ENCODE data around the gene SPTBN5. TPM values are rescaled to one million over a fixed set of nuclear protein-coding genes. Genes with fewer than 3 reads are reported as not detected.
A peak's percentile ranks its signal among the peaks of the same experiment; 100 is the strongest.

Gene SPTBN5
- total RNA-seq, 1 donor from 2014 or later: 4.2 TPM

DNA sequence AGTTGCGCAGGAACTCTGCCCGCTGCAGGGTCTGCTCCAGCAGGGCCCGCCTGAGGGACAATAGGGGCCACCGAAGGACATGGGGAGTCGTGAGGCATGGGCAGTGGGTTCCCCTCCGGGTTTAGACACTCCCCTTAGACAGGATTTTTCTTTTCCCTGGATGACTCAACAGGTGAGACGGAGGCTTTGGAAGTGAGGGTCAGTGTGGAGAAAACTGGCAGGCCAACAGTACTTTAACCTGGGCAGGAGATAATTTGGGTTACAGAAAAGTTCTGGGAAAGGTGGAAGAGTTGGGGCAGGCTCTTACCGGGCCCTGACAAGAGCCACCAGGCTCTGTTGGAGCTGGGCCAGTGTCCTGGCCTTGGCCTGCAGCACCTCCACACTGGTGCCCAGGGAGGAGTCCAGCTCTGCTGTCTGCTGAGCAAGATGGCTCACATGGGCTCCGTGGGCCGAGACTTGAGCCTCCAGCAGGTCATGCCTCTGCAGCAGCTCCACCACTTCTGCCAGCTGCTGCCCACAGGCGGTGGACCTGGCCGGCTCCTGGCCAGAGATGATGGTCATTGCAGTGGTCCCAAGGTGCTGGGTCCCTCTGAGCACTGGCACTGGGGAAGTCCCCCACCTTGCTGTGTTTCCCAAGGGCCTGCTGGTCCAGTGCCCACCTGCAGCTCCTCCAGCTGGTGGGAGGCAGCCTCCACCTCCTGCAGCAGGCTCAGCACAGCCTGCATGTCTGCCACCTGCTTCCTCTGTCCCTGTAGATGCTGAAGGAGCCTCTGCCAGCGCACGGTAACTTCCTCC, 11.0 kb downstream of the SPTBN5 start:
- peaks cover 9% of the 10 kb centered on the region for H3K4me1 Mint-ChIP-seq (ENCODE audit: unreplicated experiment)
- DNase-seq (ENCODE audit: extremely low spot score, unreplicated experiment): no peak
- no peak overlapping the region for H3K27ac Mint-ChIP-seq
- H3K9me3 Mint-ChIP-seq: no peaks in the 10 kb centered on the region
- no peaks in the 10 kb centered on the region for H3K36me3 Mint-ChIP-seq
- peaks cover 31% of the 10 kb centered on the region for H3K27me3 Mint-ChIP-seq
- H3K4me3 Mint-ChIP-seq: no peak overlapping the region
- TF ChIP-seq, protein P1, sequence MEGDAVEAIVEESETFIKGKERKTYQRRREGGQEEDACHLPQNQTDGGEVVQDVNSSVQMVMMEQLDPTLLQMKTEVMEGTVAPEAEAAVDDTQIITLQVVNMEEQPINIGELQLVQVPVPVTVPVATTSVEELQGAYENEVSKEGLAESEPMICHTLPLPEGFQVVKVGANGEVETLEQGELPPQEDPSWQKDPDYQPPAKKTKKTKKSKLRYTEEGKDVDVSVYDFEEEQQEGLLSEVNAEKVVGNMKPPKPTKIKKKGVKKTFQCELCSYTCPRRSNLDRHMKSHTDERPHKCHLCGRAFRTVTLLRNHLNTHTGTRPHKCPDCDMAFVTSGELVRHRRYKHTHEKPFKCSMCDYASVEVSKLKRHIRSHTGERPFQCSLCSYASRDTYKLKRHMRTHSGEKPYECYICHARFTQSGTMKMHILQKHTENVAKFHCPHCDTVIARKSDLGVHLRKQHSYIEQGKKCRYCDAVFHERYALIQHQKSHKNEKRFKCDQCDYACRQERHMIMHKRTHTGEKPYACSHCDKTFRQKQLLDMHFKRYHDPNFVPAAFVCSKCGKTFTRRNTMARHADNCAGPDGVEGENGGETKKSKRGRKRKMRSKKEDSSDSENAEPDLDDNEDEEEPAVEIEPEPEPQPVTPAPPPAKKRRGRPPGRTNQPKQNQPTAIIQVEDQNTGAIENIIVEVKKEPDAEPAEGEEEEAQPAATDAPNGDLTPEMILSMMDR (conservative IDR thresholded peaks at IDR 0.05): no peak

DNA sequence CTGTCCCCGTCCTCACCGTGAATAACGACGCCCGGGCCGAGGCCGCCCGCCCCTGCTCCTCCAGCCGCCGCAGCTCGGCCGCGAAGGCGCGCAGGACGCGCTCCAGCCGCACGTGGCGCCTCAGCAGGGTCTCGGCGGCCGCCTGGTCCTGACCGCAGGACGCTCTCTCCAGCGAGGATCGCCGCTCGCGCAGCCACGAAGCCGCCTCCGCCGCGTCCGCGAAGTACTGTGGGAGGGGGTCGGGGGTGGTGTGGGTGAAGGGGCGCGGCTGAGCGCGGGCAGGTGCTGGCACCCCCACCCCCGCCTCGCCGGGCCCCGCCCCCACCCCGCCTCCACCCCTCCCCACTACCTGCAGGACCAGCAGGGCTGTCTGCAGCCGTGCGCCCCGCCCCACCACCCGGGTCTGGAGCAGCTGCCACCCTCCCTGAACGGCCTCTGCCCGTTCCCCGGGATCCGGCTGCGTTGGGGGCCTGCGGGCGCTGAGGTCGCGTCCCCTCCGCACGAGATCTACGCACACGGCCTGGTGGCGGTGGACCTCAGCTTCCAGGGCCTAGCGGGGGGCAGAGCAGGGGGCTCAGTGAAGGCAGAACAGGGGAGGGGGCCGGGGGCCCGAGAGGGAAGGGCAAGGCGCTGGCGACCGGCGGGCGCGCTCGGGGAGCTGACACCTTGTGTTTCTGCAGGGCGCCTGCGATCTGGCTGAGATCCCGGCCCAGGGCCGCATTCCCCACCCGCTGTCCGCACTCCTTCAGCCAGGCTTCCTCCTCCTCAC, 11.7 kb downstream of the SPTBN5 start:
- no peaks in the 10 kb centered on the region for H3K9me3 Mint-ChIP-seq
- TF ChIP-seq, protein P1 (conservative IDR thresholded peaks at IDR 0.05): no peak
- DNase-seq (ENCODE audit: extremely low spot score, unreplicated experiment): no peak
- H3K27ac Mint-ChIP-seq: no peak overlapping the region
- peaks cover 9% of the 10 kb centered on the region for H3K4me1 Mint-ChIP-seq (ENCODE audit: unreplicated experiment)
- H3K36me3 Mint-ChIP-seq: no peaks in the 10 kb centered on the region
- peaks cover 31% of the 10 kb centered on the region for H3K27me3 Mint-ChIP-seq
- peak overlapping the region; percentile 49 for H3K4me3 Mint-ChIP-seq

DNA sequence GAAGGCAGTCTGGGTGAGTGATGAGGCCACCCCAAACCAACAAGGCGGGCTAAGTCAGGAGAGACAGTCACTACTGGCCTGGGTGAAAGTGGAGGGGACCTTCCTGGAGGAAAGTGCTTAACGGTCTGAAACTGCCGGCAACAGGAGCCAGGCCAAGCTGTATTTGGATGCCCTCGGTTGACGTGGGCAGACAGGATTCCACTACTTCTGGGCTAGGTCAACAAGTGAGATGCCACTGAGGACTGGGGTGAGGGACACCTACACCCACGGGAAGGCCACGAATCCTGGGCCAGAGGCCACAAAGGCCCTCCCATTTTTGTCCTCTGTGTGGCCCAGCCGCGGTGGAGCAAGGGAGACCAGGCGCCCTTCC, 12.3 kb downstream of the SPTBN5 start:
- TF ChIP-seq, protein P1 (conservative IDR thresholded peaks at IDR 0.05): no peak
- H3K27ac Mint-ChIP-seq: no peak overlapping the region
- no peaks in the 10 kb centered on the region for H3K9me3 Mint-ChIP-seq
- peak overlapping the region; percentile 57 for H3K4me3 Mint-ChIP-seq
- no peaks in the 10 kb centered on the region for H3K36me3 Mint-ChIP-seq
- no peak for DNase-seq (ENCODE audit: extremely low spot score, unreplicated experiment)
- peaks cover 9% of the 10 kb centered on the region for H3K4me1 Mint-ChIP-seq (ENCODE audit: unreplicated experiment)
- peaks cover 31% of the 10 kb centered on the region for H3K27me3 Mint-ChIP-seq

DNA sequence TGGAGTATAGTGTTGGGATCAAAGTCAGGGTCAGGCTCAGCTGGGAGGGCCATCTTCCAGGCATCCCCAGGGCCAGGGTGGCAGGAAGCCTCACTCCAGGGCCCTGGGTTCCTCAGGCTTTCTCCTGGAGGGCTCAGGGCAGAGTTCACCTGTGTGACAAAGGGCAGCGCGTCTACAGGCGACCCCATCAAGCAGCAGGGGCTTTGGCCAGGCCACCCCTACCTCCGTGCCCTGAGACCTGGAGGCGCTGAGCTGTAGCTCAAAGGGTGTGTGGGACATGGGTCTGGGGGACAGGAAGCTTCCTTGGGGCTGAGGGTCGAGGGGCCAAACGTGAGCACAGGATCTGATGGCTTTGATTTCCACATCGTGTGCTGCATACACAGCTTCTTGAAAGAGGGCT, 12.8 kb downstream of the SPTBN5 start:
- TF ChIP-seq, protein P1 (conservative IDR thresholded peaks at IDR 0.05): no peak
- Mint-ChIP-seq H3K4me1 (ENCODE audit: unreplicated experiment) (peaks cover 9% of the 10 kb centered on the region), H3K36me3 (no peaks in the 10 kb centered on the region), H3K9me3 (no peaks in the 10 kb centered on the region), H3K27me3 (peaks cover 31% of the 10 kb centered on the region), H3K4me3 (peak overlapping the region; percentile 57), H3K27ac (no peak overlapping the region)
- DNase-seq (ENCODE audit: extremely low spot score, unreplicated experiment): no peak

DNA sequence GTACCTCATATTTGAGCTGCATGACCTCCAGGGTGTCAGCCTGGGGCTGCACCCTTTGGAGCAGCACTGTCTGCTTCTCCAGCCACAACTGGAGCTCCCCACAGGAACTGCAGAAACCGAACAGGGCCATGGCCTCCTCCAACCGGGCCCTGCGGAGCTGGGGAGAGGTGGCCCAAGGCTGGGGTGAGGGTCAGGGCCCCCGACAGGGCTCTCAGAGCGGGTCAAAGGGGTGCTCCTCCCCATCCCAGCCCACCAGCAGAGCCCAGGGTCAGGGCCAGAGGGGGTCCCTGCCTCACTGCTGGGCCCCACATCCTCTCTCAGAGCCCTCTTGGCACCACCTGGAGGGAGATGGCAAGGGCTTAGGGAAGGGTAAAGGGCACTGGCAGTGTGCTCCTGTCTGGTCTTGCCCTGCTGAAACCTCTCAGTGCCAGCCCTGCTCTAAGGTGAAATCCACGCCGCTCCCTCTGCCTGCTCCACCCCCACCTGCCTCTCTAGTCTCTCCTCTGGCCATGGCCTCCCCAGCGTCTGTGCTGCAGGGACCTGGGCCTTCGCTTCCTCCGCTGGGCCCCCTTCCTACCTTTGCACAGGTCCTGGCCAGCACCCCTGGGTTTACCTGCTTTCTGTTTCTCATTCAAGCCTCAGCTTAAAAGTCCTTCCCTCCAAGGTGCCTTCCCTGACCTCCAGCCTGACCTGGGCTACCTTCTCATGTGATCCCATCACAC, 13.5 kb downstream of the SPTBN5 start:
- no peak overlapping the region for H3K4me3 Mint-ChIP-seq
- H3K27ac Mint-ChIP-seq: no peak overlapping the region
- H3K36me3 Mint-ChIP-seq: no peaks in the 10 kb centered on the region
- TF ChIP-seq, protein P1 (conservative IDR thresholded peaks at IDR 0.05): no peak
- no peaks in the 10 kb centered on the region for H3K9me3 Mint-ChIP-seq
- peaks cover 9% of the 10 kb centered on the region for H3K4me1 Mint-ChIP-seq (ENCODE audit: unreplicated experiment)
- no peak for DNase-seq (ENCODE audit: extremely low spot score, unreplicated experiment)
- H3K27me3 Mint-ChIP-seq: peaks cover 31% of the 10 kb centered on the region
